Esophagus mucosa (tissue), 1 donor: ENCODE measurements around the gene COL9A3. TPM values are rescaled to one million over a fixed set of nuclear protein-coding genes. Genes with fewer than 3 reads are reported as not detected.

Experiments used
- ATAC-seq: fragments of 200-7000 bp; cut with Tn5 transposase; one replicate; pipeline ENCODE4 v1.9.1; 2020
- total RNA-seq: library from RNA; stranded (reverse); gene quantifications from one replicate; pipeline ENCODE4 v1.2.4, GENCODE V29; 2023
- donor health status: DM: yes; HTN: yes; CAD: no.

The COL9A3 gene
- total RNA-seq, 1 donor from 2014 or later, result 1.5 TPM

DNA sequence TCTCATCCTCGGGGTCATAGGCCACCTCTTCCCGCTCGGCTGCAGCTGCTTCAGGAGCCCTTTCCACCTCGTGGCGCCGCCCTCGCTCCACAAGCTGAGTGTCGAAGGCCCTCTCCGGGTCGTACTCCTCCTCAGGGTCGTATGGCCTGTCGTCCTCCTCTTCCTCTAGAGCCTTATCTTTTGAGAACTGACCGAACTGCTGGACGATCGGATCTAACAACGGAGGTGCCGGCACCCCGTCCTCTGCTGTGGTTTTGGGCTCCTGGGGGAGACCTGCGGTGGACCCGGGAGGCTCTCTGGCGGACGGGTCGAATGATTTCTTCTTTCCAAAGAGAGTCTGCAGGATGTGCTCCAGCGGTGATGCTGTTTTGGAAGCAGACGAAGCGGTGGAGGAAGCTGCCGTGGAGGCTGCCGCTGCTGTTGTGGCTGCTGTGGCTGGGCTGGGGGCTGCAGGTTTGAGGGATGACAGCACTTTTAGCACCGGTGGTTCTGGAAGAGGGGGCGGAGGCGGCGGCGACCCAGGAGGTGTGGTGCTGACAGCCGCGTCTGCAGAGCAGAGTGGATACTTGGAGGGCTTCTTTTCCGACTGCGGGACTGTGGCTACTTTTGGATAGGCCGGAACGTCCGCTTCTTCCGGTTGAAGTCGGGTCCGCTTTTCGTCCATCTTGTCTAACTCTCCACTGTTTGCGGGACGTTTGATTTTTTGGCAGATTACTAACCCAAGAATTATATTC, 65.0 kb downstream of the COL9A3 start:
- ATAC-seq, result no peak

DNA sequence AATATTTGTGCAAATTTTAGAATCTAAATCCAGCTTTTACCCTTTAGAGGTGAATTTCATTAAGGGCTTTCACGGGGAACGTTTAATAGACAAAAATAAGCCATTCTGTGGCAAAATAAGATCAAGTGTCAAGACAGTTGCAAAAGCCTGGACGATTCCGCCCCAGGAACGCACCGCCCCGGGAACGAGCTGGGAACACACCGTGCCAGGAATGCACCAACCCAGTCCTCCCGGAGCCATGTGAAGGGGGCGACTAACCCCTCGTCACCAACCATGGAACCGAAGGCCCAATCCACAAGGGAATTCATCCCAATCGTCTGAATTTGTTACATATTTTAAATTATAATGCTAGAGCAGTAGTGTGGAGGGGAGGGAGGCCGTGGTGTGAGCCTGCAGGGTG, 65.6 kb downstream of the COL9A3 start:
- ATAC-seq, result no peak

DNA sequence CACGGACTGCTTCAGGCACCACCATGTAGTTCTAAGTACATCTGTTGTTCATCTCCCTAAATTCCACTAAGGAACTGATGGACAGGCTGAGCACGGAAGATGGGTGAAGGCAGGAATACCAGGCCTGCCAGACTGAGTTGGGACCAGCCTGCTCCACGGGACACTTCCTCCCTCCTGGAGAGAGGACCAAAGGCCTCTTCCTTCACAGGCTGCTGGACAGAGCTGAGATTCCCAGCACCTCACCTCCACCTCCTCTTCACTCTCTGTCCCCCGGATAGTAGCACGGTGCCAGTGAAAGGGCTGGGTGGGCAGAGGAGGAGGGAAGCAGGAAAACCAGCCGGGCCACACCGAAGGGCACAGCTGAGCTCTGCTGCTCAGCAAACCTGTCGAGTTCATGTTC, 67.7 kb downstream of the COL9A3 start:
- ATAC-seq, result no peak

DNA sequence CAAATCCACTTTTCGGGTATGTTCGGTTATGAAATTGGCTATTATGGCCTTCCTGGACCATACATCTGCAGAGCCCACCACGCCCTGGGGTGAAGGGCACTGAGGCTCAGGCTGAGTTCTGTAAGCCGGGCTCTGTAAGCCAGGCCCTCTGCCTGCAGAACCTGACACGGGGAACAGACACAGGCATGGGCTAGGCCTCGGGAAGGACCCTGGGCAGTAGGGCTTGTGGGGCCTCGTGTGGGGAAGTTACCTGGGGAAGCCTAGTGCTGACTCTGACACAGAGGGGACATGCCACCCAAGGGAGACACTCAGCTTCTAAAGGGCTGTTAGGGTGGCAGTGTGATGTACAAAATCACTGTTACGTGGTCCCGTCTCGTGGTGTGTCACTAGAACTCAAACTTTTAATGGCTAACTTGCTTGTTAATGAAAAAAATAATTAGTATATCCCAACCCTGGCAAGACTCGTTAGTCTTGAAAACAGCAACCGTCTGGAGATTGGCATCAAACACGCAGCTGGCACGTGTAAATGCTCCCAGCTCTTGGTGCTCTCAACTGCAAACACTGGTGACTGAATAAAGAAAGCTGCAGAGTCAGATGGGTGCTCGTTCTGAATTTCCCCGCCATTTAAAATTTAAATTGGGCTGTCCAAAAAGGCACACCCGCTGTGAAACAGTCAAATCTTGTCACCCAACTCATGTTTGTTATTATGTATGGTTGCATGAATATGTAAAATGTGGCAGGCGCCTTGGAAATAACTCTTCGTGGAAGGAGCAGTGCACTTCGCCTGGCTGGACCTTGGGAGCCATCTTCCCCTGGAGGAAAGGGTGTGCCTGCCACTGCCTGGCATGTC, 68.4 kb downstream of the COL9A3 start:
- ATAC-seq, result no peak

GRCh38 chr20:62885896-62886708, 69.3 kb downstream of the COL9A3 start:
- ATAC-seq, result no peak

- ATAC-seq, result no peak
Measured at GRCh38 chr20:62886709-62887058, 69.8 kb downstream of the COL9A3 start.

DNA sequence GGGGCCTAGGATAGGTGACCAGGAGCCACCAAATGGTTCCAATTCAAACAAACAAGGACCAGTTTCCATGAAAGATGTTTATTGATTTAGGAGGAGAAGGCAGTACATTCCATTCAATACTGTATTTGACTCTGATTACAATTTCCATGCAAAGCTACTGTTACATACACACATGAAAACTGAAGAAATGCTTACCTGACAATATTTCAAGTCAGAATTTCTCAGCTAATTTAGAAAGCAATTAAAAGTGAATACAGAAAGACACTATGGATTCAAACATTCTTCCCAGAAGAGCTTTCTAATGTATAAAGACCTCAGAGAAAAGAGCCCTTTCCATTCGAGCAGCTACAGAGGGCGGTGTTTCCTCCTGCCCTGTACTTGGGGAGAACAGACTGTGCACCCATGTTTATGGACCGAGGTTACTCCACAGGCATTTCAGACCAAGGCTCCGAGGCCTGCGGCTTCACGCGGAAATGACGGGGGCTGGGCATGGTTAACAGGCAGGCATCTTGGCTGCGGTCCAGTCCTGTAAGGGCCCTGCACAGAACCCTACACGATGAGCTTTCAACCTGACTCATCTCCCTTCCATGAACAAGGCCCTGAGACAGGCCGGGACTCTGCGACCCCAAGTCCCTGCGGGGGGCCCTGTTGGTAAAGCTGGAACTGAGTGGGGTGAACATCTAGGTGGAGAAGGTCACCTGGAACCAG, 70.5 kb downstream of the COL9A3 start:
- ATAC-seq, result peak; percentile 23

- ATAC-seq, result no peak
Measured at GRCh38 chr20:62887860-62888239, 71.0 kb downstream of the COL9A3 start.

DNA sequence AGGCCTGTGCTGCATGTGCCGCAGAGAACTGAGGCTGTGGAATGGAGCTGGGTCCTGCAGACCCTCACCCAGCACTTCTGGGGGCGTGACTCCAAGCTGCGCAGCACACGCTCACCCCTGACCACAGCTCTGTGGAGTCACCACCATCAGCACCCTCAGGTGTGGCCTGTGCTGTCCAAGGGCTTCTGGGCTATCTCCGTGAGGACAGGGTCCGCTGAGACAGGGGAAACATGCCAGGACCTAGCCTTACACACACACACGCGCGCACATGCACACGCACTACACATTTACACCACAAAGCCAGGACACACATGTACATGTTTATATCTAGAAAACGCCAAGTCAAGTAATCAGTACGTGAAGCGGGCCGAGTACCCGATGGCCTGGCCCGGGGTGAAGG, 71.6 kb downstream of the COL9A3 start:
- ATAC-seq, result peak; percentile 28

DNA sequence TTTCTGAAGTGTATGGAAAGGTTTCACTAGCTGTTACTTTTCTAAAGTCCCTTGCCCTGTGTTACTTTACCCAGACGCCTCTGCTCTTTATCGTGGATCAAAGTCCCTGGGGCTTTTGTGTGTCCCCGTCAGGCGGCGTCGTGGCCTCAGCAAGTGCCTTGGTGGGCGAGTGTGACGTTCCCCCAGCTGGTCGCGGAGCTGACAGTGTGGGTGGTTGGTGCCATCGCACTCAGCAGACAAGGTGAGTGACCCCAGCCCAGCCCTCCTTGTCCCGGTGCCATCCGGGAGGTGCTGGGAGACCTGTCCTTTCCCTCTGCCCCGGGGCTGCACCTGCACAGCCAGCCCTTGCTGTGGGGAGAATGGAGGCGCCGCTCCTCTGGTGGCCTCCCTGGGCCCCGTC, 72.1 kb downstream of the COL9A3 start:
- no peak for ATAC-seq

GRCh38 chr20:62889411-62889810, 72.6 kb downstream of the COL9A3 start:
- no peak for ATAC-seq

GRCh38 chr20:62889871-62890270, 73.0 kb downstream of the COL9A3 start:
- ATAC-seq, result no peak

- no peak for ATAC-seq
Measured at GRCh38 chr20:62890444-62890843, 73.6 kb downstream of the COL9A3 start.

Other genes starting within 250 kb of the COL9A3 start
- gene SLCO4A1, start 174.5 kb upstream of the COL9A3 start, total RNA-seq, result 13.7 TPM
- not detected for gene NTSR1, start 108.2 kb upstream of the COL9A3 start, total RNA-seq
- gene MRGBP, start 20.6 kb upstream of the COL9A3 start, total RNA-seq, result 5.2 TPM
- gene OGFR, start 12.2 kb upstream of the COL9A3 start, total RNA-seq, result 16.0 TPM
- gene TCFL5, start 44.8 kb downstream of the COL9A3 start, total RNA-seq, result 5.0 TPM
- gene DIDO1, start 109.5 kb downstream of the COL9A3 start, total RNA-seq, result 26.2 TPM
- 42.7 TPM for gene GID8, start 121.1 kb downstream of the COL9A3 start, total RNA-seq
- gene SLC17A9, start 135.7 kb downstream of the COL9A3 start, total RNA-seq, result 0.76 TPM
- not detected for gene BHLHE23, start 189.9 kb downstream of the COL9A3 start, total RNA-seq